Breast epithelium (tissue), 4 donors: ENCODE measurements around the gene NEURL1. TPM values are rescaled to one million over a fixed set of nuclear protein-coding genes. Genes with fewer than 3 reads are reported as not detected.
"Not testable (repeated sequence)": the region's sequence is repeated elsewhere in the genome, so short reads cannot be mapped to it uniquely, and the experiment has no call there.

ENCODE experiments used
- DNase-seq, 2 donors: peaks; one replicate each; pipeline ENCODE4 v3.0.0-alpha.2; 2019; ENCODE audit warnings: low spot score in 2 of 2
- H3K27ac ChIP-seq, 2 donors: fragments of 200-600 bp; sonication (generic) in 1 of 2; one replicate each; pipeline ENCODE4 v1.5.1; 2016 to 2019; ENCODE audit warnings: mild to moderate bottlenecking in 1 of 2
- H3K27me3 ChIP-seq, 2 donors: fragments of 200-600 bp; sonication (generic) in 1 of 2; one replicate each; pipeline versions ENCODE4 v1.5.1 to v1.6.0; 2017 to 2019; ENCODE audit warnings: control low read depth in 1 of 2, mild to moderate bottlenecking in 1 of 2
- H3K36me3 ChIP-seq: fragments of 200-600 bp; one replicate; pipeline ENCODE4 v1.5.1; 2019
- H3K4me1 ChIP-seq, 2 donors: fragments of 200-600 bp; sonication (generic); one replicate each; pipeline ENCODE4 v1.5.1; 2016 to 2019; ENCODE audit warnings: control low read depth in 1 of 2
- H3K4me3 ChIP-seq, 3 donors: fragments of 200-600 bp; sonication (generic); 1 replicate in 2 of 3; 2 replicates in 1 of 3; pipeline ENCODE4 v1.5.1; 2016 to 2019; ENCODE audit warnings: mild to moderate bottlenecking in 3 of 3, moderate library complexity in 2 of 3
- H3K9me3 ChIP-seq, 2 donors: fragments of 200-600 bp; sonication (generic) in 1 of 2; one replicate each; pipeline ENCODE4 v1.5.1; 2016 to 2019; ENCODE audit warnings: control low read depth in 1 of 2
- CTCF ChIP-seq, 3 donors: fragments of 450-650 bp; IDR thresholded peaks; one replicate each; pipeline ENCODE4 v1.5.1; 2016 to 2017; ENCODE audit warnings: antibody characterized with exemption in 3 of 3, mild to moderate bottlenecking in 3 of 3, moderate library complexity in 3 of 3
- POLR2A ChIP-seq: fragments of 450-650 bp; IDR thresholded peaks from one replicate; pipeline ENCODE4 v1.6.1; 2016; ENCODE audit warnings: antibody characterized with exemption, mild to moderate bottlenecking, moderate library complexity
- POLR2AphosphoS5 ChIP-seq, 3 donors: sonication (generic); formaldehyde crosslinking; IDR thresholded peaks; one replicate each; pipeline ENCODE4 v1.6.1; 2017; ENCODE audit warnings: antibody characterized with exemption in 3 of 3
- intact Hi-C: fragments of 100-400 bp; cut with DNase I; formaldehyde crosslinking; loops from one replicate; pipeline ENCODE4 v1.15.1; 2023; ENCODE audit warnings: low total_unique reads
- total RNA-seq, 3 donors: library from RNA; depleted of rRNA; stranded (reverse); fragments of >200 nt; gene quantifications; one replicate each; pipeline ENCODE4 v1.1.0, GENCODE V29; 2016

The NEURL1 gene
- total RNA-seq, 3 donors from 2014 or later = 0.16 to 1.5 (median 0.33) TPM

DNA sequence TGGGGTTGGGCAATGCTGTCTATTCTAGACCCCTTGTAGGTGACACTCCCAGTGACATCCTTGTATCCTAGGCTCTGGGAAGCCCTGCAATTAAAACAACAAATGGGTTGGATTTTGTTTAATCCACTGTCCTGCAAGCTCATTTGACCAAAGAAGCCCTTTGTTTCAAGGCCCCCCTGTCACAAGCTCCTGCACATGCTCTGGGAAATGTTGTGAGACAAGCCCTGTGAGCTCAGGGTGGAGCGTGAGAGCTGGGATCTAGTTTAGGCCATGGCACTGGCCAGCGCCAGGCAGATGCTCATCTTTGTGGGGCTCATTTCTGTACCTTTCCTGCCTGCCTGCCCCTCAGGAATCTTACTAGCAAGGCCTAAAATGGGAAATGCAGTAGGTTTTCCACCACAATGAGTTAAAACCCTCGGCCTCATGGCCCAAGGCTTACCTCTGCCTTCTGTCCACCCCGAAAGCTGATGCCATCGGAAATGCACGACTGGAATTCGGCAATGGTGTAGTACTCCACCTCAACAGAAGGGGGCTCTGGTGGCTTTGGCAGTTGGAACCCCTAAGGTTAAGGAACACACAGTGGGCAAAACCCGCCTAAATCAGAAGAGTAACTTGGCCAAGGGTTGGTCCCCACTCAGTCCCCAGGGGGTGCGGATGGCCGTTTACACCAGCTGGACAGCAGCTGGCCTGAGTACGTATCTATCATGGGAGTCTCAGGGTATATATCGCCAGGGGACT is 112.0 kb downstream of the NEURL1 start:
- Histone ChIP-seq H3K4me3 (no peak overlapping the region), H3K4me1 (no peaks in the 10 kb centered on the region), H3K36me3 (no peaks in the 10 kb centered on the region), H3K27me3 (no peaks in the 10 kb centered on the region), H3K27ac (peak overlapping the region in 1 of 2 donors; percentile 19), H3K9me3 (no peaks in the 10 kb centered on the region)
- TF ChIP-seq CTCF (IDR thresholded peaks at IDR 0.05) (peak; percentile 63 to 90 (median 64)), POLR2A (no peak), POLR2AphosphoS5 (IDR thresholded peaks at IDR 0.05) (peak in 1 of 3 donors; percentile 51)
- DNase-seq = no peak
- intact Hi-C loops = loop anchor here (10.0 kb wide), 1 partner anchor 79 kb away; no protein-coding TSS in a partner anchor

DNA sequence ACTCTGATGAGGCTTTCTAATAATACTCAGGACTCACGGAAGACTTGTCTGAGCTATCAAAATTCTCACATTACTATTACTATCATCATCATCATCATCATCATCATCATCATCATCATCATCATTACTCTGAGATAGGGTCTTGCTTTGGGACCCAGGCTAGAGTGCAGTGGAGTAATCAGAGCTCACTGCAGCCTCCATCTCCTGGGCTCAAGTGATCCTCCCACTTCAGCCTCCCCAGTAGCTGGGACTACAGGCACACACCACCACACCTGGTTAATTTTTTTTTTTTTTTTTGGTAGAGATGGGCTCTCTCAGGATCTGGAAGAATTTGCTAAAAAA is 112.6 kb downstream of the NEURL1 start:
- not testable (repeated sequence) for H3K4me3 ChIP-seq, H3K36me3 ChIP-seq, DNase-seq, H3K4me1 ChIP-seq, H3K9me3 ChIP-seq, H3K27me3 ChIP-seq, H3K27ac ChIP-seq
- peak in 1 of 3 donors; percentile 4 for TF ChIP-seq CTCF (IDR thresholded peaks at IDR 0.05)
- intact Hi-C loops = loop anchor here (10.0 kb wide), 1 partner anchor 79 kb away; no protein-coding TSS in a partner anchor

DNA sequence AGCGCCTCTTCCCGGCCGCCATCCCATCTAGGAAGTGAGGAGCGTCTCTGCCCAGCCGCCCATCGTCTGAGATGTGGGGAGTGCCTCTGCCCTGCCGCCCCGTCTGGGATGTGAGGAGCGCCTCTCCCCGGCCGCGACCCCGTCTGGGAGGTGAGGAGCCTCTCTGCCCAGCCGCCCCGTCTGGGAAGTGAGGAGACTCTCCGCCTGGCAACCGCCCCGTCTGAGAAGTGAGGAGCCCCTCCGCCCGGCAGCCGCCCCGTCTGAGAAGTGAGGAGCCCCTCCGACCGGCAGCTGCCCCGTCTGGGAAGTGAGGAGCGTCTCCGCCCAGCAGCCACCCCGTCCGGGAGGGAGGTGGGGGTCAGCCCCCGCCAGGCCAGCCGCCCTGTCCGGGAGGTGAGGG is 113.5 kb downstream of the NEURL1 start:
- H3K9me3 ChIP-seq, H3K4me3 ChIP-seq, H3K27me3 ChIP-seq, H3K36me3 ChIP-seq, DNase-seq, H3K4me1 ChIP-seq, H3K27ac ChIP-seq: not testable (repeated sequence)
- intact Hi-C loops = loop anchor here (10.0 kb wide), 1 partner anchor 78 kb away; no protein-coding TSS in a partner anchor

DNA sequence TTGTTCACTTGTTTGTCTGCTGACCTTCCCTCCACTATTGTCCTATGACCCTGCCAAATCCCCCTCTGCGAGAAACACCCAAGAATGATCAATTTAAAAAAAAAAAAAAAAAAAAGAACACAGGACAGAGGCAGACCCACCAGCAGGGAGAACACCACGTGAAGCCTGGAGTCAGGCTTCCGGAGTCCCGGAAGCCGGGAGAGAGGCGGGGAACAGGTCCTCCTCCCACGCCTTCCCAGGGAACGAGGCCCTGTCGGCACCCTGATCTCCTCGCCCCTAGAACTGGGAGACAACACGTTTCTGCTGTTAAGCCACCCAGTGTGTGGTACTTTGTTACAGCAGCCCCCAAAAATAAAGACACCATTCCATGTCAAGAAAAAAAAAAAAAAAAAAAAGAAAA is 114.6 kb downstream of the NEURL1 start:
- H3K4me1 ChIP-seq, H3K9me3 ChIP-seq, DNase-seq, H3K27me3 ChIP-seq, H3K36me3 ChIP-seq, H3K27ac ChIP-seq, H3K4me3 ChIP-seq: not testable (repeated sequence)
- intact Hi-C loops = loop anchor here (10.0 kb wide), 1 partner anchor 77 kb away; no protein-coding TSS in a partner anchor

- Histone ChIP-seq H3K36me3 (no peaks in the 10 kb centered on the region), H3K9me3 (no peaks in the 10 kb centered on the region), H3K27ac (peak overlapping the region in 1 of 2 donors; percentile 32), H3K4me3 (no peak overlapping the region), H3K4me1 (no peaks in the 10 kb centered on the region), H3K27me3 (no peaks in the 10 kb centered on the region)
- TF ChIP-seq POLR2AphosphoS5 (IDR thresholded peaks at IDR 0.05) = no peak
- TF ChIP-seq CTCF (IDR thresholded peaks at IDR 0.05) = no peak
- no peak for TF ChIP-seq POLR2A
- intact Hi-C loops = loop anchor here (10.0 kb wide), 1 partner anchor 75 kb away; no protein-coding TSS in a partner anchor
- no peak for DNase-seq
These were observed 116.0 kb downstream of the NEURL1 start for GRCh38 chr10:103609231-103610082.

- intact Hi-C loops = no loop called here
- H3K4me3 ChIP-seq = no peak overlapping the region
- H3K36me3 ChIP-seq = no peaks in the 10 kb centered on the region
- H3K9me3 ChIP-seq = no peaks in the 10 kb centered on the region
- TF ChIP-seq POLR2A = no peak
- TF ChIP-seq CTCF (IDR thresholded peaks at IDR 0.05) = no peak
- no peak for TF ChIP-seq POLR2AphosphoS5 (IDR thresholded peaks at IDR 0.05)
- peak overlapping the region in 1 of 2 donors; percentile 32 for H3K27ac ChIP-seq
- H3K4me1 ChIP-seq = no peaks in the 10 kb centered on the region
- DNase-seq = no peak
- H3K27me3 ChIP-seq = no peaks in the 10 kb centered on the region
These were observed 116.6 kb downstream of the NEURL1 start for GRCh38 chr10:103610083-103610472.
